Panc1 (cell line): ENCODE measurements around the gene CYP26B1. TPM values are rescaled to one million over a fixed set of nuclear protein-coding genes. Genes with fewer than 3 reads are reported as not detected.

Experiments
- ATAC-seq: fragments of 200-7000 bp; cut with Tn5 transposase; 2 replicates; pipeline ENCODE4 v1.9.1; 2020; ENCODE audit warnings: mild to moderate bottlenecking, moderate library complexity
- BruUV-seq: library from RNA; stranded (reverse); fragments of 400-500 nt; replicated peaks from 2 replicates; lab custom pipeline; 2021; lab: Mats Ljungman, UMichigan
- CTCF ChIA-PET: fragments of 300-600 bp; sonication (Branson Sonifier 250); formaldehyde crosslinking; loops from one replicate; lab custom pipeline; 2022; ENCODE audit warnings: antibody characterized with exemption; lab: Charles Lee
- POLR2A ChIA-PET: fragments of 300-600 bp; sonication (Branson Sonifier 250); formaldehyde crosslinking; loops from one replicate; lab custom pipeline; 2022; ENCODE audit warnings: antibody characterized with exemption; lab: Charles Lee
- DNase-seq: peaks from one replicate; pipeline ENCODE4 v3.0.0-alpha.2; 2010; ENCODE audit warnings: low read depth, low spot score
- H3K27ac ChIP-seq: 2 replicates; pipeline ENCODE4 v1.5.1; 2011; ENCODE audit warnings: mild to moderate bottlenecking, low read length, inconsistent platforms
- H3K27me3 ChIP-seq: fragments of 200-500 bp; sonication (Bioruptor generic); 2 replicates; pipeline ENCODE4 v1.6.0; 2014; ENCODE audit warnings: low read length, inconsistent platforms; ENCODE audit not compliant: control insufficient read depth, insufficient read depth
- H3K36me3 ChIP-seq: fragments of 200-500 bp; sonication (Bioruptor generic); 2 replicates; pipeline ENCODE4 v1.5.1; 2014; ENCODE audit warnings: inconsistent platforms, mild to moderate bottlenecking, low read length, moderate library complexity; ENCODE audit not compliant: control insufficient read depth, insufficient read depth
- H3K4me1 ChIP-seq: 2 replicates; pipeline ENCODE4 v1.5.1; 2011; ENCODE audit warnings: inconsistent platforms, mild to moderate bottlenecking, low read length, moderate library complexity; ENCODE audit not compliant: control insufficient read depth, insufficient read depth
- H3K4me3 ChIP-seq, 2 experiments: 2 replicates each; pipeline ENCODE4 v1.5.1; 2011 to 2012; ENCODE audit warnings: low read depth in 2 of 2, low read length in 2 of 2, mild to moderate bottlenecking in 2 of 2, inconsistent platforms in 1 of 2, moderate library complexity in 1 of 2
- H3K9me3 ChIP-seq: fragments of 200-500 bp; sonication (Bioruptor generic); 2 replicates; pipeline ENCODE4 v1.5.1; 2014; ENCODE audit warnings: low read depth, mild to moderate bottlenecking, inconsistent platforms, low read length, moderate library complexity; ENCODE audit not compliant: control insufficient read depth, insufficient read depth
- CTCF ChIP-seq: fragments of 450-650 bp; IDR thresholded peaks from 2 replicates; pipeline ENCODE4 v1.5.1; 2017; ENCODE audit warnings: mild to moderate bottlenecking
- POLR2AphosphoS5 ChIP-seq: IDR thresholded peaks from 2 replicates; pipeline ENCODE4 v1.6.1; 2012; ENCODE audit warnings: mild to moderate bottlenecking, low read depth, low read length, moderate library complexity
- REST ChIP-seq, 2 experiments: IDR thresholded peaks; 2 replicates each; pipeline ENCODE4 v1.6.1; 2011 to 2012; ENCODE audit warnings: low read depth in 2 of 2, control low read depth in 1 of 2, low read length in 1 of 2, mild to moderate bottlenecking in 1 of 2, moderate library complexity in 1 of 2; ENCODE audit not compliant: insufficient read depth in 1 of 2
- SIN3A ChIP-seq: IDR thresholded peaks from 2 replicates; pipeline ENCODE4 v1.6.1; 2012; ENCODE audit warnings: low read depth, mild to moderate bottlenecking, low read length, moderate library complexity, borderline replicate concordance; ENCODE audit not compliant: insufficient read depth
- TCF7L2 ChIP-seq: IDR thresholded peaks from 2 replicates; pipeline ENCODE4 v1.6.1; 2011; ENCODE audit warnings: mild to moderate bottlenecking, low read depth, low read length, inconsistent platforms
- in situ Hi-C: cut with HindIII; loops from 2 replicates; pipeline ENCODE4 v1.10.0; 2016; ENCODE audit warnings: low sequenced_read_pairs, low pct_unique_long_range_greater_than_20kb
- intact Hi-C: fragments of 100-400 bp; cut with micrococcal nuclease; formaldehyde crosslinking; loops from one replicate; pipeline ENCODE4 v1.10.0; 2022; ENCODE audit not compliant: unreplicated experiment
- total RNA-seq: library from RNA; stranded (reverse); gene quantifications from one replicate; pipeline ENCODE4 v1.2.1, GENCODE V29; 2021; ENCODE audit not compliant: unreplicated experiment

The CYP26B1 gene
- total RNA-seq, 1 experiment from 2014 or later, result 12.3 TPM

DNA sequence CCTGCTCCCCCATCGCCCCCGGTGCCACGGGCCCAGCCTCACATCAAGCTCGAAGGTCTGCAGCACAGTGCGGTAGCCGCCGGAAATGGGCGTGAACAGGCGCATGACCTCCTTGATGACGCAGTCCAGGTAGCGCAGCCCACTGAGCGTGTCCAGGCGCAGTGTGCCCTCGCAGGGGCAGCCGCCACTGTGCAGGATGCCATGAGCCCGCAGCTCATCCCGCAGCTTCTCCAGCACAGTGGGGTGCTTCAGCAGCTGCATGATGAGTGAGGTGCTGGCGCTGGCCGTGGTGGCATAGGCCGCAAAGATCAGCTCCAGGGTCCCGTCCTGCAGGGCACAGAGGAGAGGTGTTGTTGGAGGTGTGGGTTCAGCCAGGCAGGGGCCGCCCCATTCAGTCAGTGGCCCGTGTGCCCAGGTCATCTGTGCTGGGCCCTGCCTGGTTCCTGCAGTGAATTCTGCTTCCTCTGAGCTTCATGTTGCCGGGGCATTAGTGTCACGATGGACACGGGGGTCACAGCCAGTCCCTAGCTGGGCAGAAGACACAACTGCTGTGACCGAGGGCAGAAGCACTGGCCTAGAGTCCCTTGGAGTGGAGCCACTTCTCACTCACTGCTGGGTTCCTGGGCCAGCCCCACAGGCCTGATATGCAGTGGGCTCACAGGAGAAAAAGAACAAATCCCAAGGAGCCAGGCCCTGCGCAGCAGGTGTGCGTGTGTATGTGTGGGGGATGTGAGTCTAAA, 14.5 kb downstream of the CYP26B1 start:
- in situ Hi-C loops, result no loop called here
- CTCF ChIA-PET, result no interaction called here

DNA sequence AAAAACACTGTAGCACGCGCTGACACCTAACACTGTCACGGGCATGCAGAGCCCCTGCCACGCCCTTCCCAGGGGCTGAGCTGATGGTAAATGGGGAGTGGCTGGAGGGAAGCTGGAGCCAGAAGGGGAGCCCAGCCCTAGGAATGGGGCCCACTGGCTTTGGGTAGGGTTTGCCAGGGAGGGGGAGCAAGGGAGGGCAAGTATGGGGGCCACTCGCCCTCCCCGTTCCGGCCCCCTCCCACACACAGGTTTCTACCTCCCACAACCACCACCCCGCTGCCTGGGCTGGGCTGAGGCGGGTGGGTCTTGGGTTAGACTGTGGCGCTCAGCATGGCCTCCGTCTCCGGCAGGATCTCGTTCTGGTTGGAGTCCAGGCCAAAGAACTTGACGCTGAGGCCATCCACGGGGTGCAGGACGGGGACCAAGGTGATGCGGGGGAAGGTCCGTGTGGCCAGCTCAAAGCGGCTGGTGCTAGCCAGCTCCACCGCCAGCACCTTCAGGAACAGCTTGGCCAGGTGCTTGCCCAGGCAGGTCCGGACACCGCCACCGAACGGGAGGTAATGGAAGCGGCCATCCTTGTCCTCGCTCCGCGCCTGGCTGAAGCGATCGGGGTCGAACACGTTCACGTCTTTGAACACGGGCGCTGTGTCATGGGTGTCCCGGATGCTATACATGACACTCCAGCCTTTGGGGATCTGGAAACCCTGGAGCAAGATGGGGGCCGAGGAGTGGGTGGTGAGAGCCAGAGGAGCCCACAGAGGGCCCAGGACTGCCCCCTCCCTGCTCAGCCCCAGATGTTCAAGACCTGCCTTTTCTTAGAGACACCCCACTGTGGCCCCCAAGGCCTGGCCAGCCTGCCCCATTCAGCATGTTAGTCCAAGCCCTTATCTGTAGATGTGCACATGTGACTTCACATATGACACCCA, 15.5 kb downstream of the CYP26B1 start:
- ATAC-seq (no peak), DNase-seq (no peak)
- no peak overlapping the region for H3K4me3 ChIP-seq
- no peak overlapping the region for H3K27ac ChIP-seq
- in situ Hi-C loops (no loop called here), intact Hi-C loops (no loop called here)
- CTCF ChIA-PET, result no interaction called here
- no peaks in the 10 kb centered on the region for H3K9me3 ChIP-seq
- POLR2A ChIA-PET, result no interaction called here
- H3K4me1 ChIP-seq, result no peaks in the 10 kb centered on the region
- TF ChIP-seq SIN3A, result no peak
- no peak for TF ChIP-seq CTCF
- TF ChIP-seq REST (IDR thresholded peaks at IDR 0.05; ENCODE audit: insufficient read depth in 1 of 2, low read depth in 2 of 2, low read length in 1 of 2), result no peak
- TF ChIP-seq POLR2AphosphoS5, result no peak
- no peak for TF ChIP-seq TCF7L2
- no peaks in the 10 kb centered on the region for H3K27me3 ChIP-seq
- H3K36me3 ChIP-seq, result no peaks in the 10 kb centered on the region
- BruUV-seq, result no TSS peak

More for the DNA sequence above, 14.5 kb downstream of the CYP26B1 start:
- peaks cover 6% of the 10 kb centered on the region for H3K4me1 ChIP-seq
- no peak for DNase-seq
- H3K27ac ChIP-seq, result no peak overlapping the region
- H3K27me3 ChIP-seq, result no peaks in the 10 kb centered on the region
- ATAC-seq, result no peak
- TF ChIP-seq POLR2AphosphoS5 (no peak), REST (IDR thresholded peaks at IDR 0.05; ENCODE audit: insufficient read depth in 1 of 2, low read depth in 2 of 2, low read length in 1 of 2) (0 out of 4 replicates have a peak, but pooled peaks of 1 of the 2 experiments have one; percentile 56)
- intact Hi-C loops, result no loop called here
- no peaks in the 10 kb centered on the region for H3K9me3 ChIP-seq
- H3K4me3 ChIP-seq, result no peak overlapping the region
- no TSS peak for BruUV-seq
- no peaks in the 10 kb centered on the region for H3K36me3 ChIP-seq
- POLR2A ChIA-PET, result no interaction called here
